T-helper 1 cell treated with Interleukin-12 subunit alpha and Interleukin-12 subunit beta and Interleukin-4 antibody, amounts not matched to agents 30 ng/mL and 1 ng/mL, for 36 hours (primary cell): ENCODE measurements around the gene AMFR. TPM values are rescaled to one million over a fixed set of nuclear protein-coding genes. Genes with fewer than 3 reads are reported as not detected.

Source experiments
- intact Hi-C: fragments of 100-400 bp; cut with micrococcal nuclease; formaldehyde crosslinking; loops from one replicate; pipeline ENCODE4 v1.15.1; 2024
- total RNA-seq: library from RNA; stranded (reverse); gene quantifications from 2 replicates; pipeline ENCODE4 v1.2.3, GENCODE V29; 2022

AMFR gene
- 50.3 and 51.1 TPM in 2 replicates for total RNA-seq

GRCh38 chr16:56425439-56425832 lies at the start of gene AMFR:
Gene AMFR (minus strand): TSS chr16:56425545. CDS start chr16:56425327, 218 bp downstream.
- intact Hi-C loops, result loop anchor here (1.0 to 10.0 kb wide), 3 partner anchors 26 to 277 kb away; partner anchors contain the start of genes NUDT21 and OGFOD1

GRCh38 chr16:56470666-56471065 lies 45.3 kb upstream of the AMFR start:
- intact Hi-C loops, result no loop called here

- intact Hi-C loops, result no loop called here
Measured at GRCh38 chr16:56470232-56470631, 44.9 kb upstream of the AMFR start.

- intact Hi-C loops, result no loop called here
Measured at GRCh38 chr16:56469748-56470147, 44.4 kb upstream of the AMFR start.

GRCh38 chr16:56468800-56469199 lies 43.5 kb upstream of the AMFR start:
- intact Hi-C loops, result no loop called here

GRCh38 chr16:56466344-56466743 lies 41.0 kb upstream of the AMFR start:
- intact Hi-C loops, result no loop called here

- intact Hi-C loops, result no loop called here
Measured at GRCh38 chr16:56463153-56463552, 37.8 kb upstream of the AMFR start.

GRCh38 chr16:56462064-56462796 lies 36.9 kb upstream of the AMFR start:
- intact Hi-C loops, result no loop called here

- intact Hi-C loops, result no loop called here
Measured at GRCh38 chr16:56460101-56460500, 34.8 kb upstream of the AMFR start.

- intact Hi-C loops, result no loop called here
Measured at GRCh38 chr16:56457927-56458470, 32.7 kb upstream of the AMFR start.

- intact Hi-C loops, result loop anchor here (1.0 to 5.0 kb wide), 17 partner anchors 27 to 1940 kb away; partner anchors contain the start of genes AMFR, BBS2, CFAP20 and GINS3
Measured at GRCh38 chr16:56451753-56452689, 26.7 kb upstream of the AMFR start.

GRCh38 chr16:56450986-56451752 lies 25.8 kb upstream of the AMFR start, which contains the start of the genes NUDT21 and OGFOD1:
Gene NUDT21 (minus strand): TSS chr16:56451332. CDS start chr16:56451202, 130 bp downstream.
Gene OGFOD1 (plus strand): TSS chr16:56451554. CDS start chr16:56451613, 59 bp downstream.
- intact Hi-C loops, result loop anchor here (1.0 to 5.0 kb wide), 17 partner anchors 26 to 1941 kb away; partner anchors contain the start of genes AMFR, BBS2, CFAP20 and GINS3

GRCh38 chr16:56450275-56450985 lies 25.1 kb upstream of the AMFR start:
- intact Hi-C loops, result loop anchor here (2.0 to 5.0 kb wide), 5 partner anchors 126 to 1942 kb away; partner anchors contain the start of genes CFAP20, GINS3 and HERPUD1

GRCh38 chr16:56448005-56448404 lies 22.7 kb upstream of the AMFR start:
- intact Hi-C loops, result no loop called here

GRCh38 chr16:56447286-56447685 lies 21.9 kb upstream of the AMFR start:
- intact Hi-C loops, result no loop called here

GRCh38 chr16:56438038-56438437 lies 12.7 kb upstream of the AMFR start:
- intact Hi-C loops, result no loop called here

- intact Hi-C loops, result no loop called here
Measured at GRCh38 chr16:56436258-56436657, 10.9 kb upstream of the AMFR start.

- intact Hi-C loops, result loop anchor here (10.0 kb wide), 1 partner anchor 223 kb away; no protein-coding TSS in a partner anchor
Measured at GRCh38 chr16:56428091-56428490, 2.7 kb upstream of the AMFR start.

- intact Hi-C loops, result loop anchor here (10.0 kb wide), 1 partner anchor 222 kb away; no protein-coding TSS in a partner anchor
Measured at GRCh38 chr16:56426585-56426984, 1.2 kb upstream of the AMFR start.
